IMR-90 (cell line): ENCODE results near the gene WDR76. TPM values are rescaled to one million over a fixed set of nuclear protein-coding genes. Genes with fewer than 3 reads are reported as not detected.

ENCODE experiments used
- ATAC-seq: fragments of 200-7000 bp; cut with Tn5 transposase; 2 replicates; pipeline ENCODE4 v1.9.1; 2020; ENCODE audit warnings: low read depth, mild to moderate bottlenecking, moderate library complexity
- BruUV-seq: library from RNA; stranded (reverse); fragments of 400-500 nt; replicated peaks from 2 replicates; lab custom pipeline; 2021; lab: Mats Ljungman, UMichigan
- CTCF ChIA-PET: fragments of 300-600 bp; formaldehyde crosslinking; extraction: SDS; loops from one replicate; lab custom pipeline; 2021; ENCODE audit warnings: antibody characterized with exemption; lab: Yijun Ruan, JAX
- POLR2A ChIA-PET: fragments of 300-600 bp; sonication (Branson Sonifier 250); formaldehyde crosslinking; loops from one replicate; lab custom pipeline; 2022; ENCODE audit warnings: antibody characterized with exemption; ENCODE audit not compliant: unreplicated experiment; lab: Charles Lee
- DNase-seq: peaks from one replicate; pipeline ENCODE4 v3.0.0; 2013
- H2AFZ ChIP-seq: replicated peaks from 2 replicates; pipeline ENCODE3; 2013; ENCODE audit warnings: low read length, mild to moderate bottlenecking; ENCODE audit not compliant: poor library complexity
- H2AK5ac ChIP-seq: 2 replicates; pipeline ENCODE4 v1.6.1; 2013; ENCODE audit warnings: low read depth, low read length, inconsistent platforms
- H2AK9ac ChIP-seq: replicated peaks from 2 replicates; pipeline ENCODE3; 2013; ENCODE audit warnings: mild to moderate bottlenecking, low read depth, low read length, moderate library complexity; ENCODE audit not compliant: poor library complexity
- H2BK120ac ChIP-seq: 2 replicates; pipeline ENCODE4 v1.6.1; 2013; ENCODE audit warnings: low read depth, low read length, inconsistent platforms
- H2BK15ac ChIP-seq: 3 replicates; pipeline ENCODE4 v1.6.1; 2013; ENCODE audit warnings: low read depth, low read length, inconsistent platforms
- H2BK20ac ChIP-seq: 2 replicates; pipeline ENCODE4 v1.6.1; 2013; ENCODE audit warnings: low read depth, mild to moderate bottlenecking, inconsistent platforms, low read length, moderate library complexity
- H2BK5ac ChIP-seq: 2 replicates; pipeline ENCODE4 v1.6.1; 2013; ENCODE audit warnings: mild to moderate bottlenecking, low read depth, low read length, inconsistent platforms; ENCODE audit not compliant: poor library complexity, severe bottlenecking
- H3K14ac ChIP-seq: replicated peaks from 2 replicates; pipeline ENCODE4 v1.6.1; 2013; ENCODE audit warnings: low read depth, low read length, inconsistent platforms
- H3K18ac ChIP-seq: 2 replicates; pipeline ENCODE4 v1.6.1; 2013; ENCODE audit warnings: low read depth, low read length, control low read depth
- H3K23ac ChIP-seq: 2 replicates; pipeline ENCODE4 v1.6.1; 2013; ENCODE audit warnings: low read depth, low read length, inconsistent platforms
- H3K27ac ChIP-seq: 2 replicates; pipeline ENCODE4 v1.5.1; 2013; ENCODE audit warnings: mild to moderate bottlenecking, control low read depth, low read length; ENCODE audit not compliant: insufficient read depth
- H3K27me3 ChIP-seq: 2 replicates; pipeline ENCODE4 v1.6.1; 2013; ENCODE audit warnings: low read length; ENCODE audit not compliant: control insufficient read depth, insufficient read depth
- H3K36me3 ChIP-seq: 2 replicates; pipeline ENCODE4 v1.6.1; 2013; ENCODE audit warnings: low read length, mixed read lengths; ENCODE audit not compliant: control insufficient read depth, insufficient read depth
- H3K4ac ChIP-seq: 2 replicates; pipeline ENCODE4 v1.6.1; 2013; ENCODE audit warnings: low read depth, low read length, inconsistent platforms
- H3K4me1 ChIP-seq: 2 replicates; pipeline ENCODE4 v1.6.1; 2013; ENCODE audit warnings: low read length, mixed read lengths; ENCODE audit not compliant: control insufficient read depth, insufficient read depth
- H3K4me2 ChIP-seq: 2 replicates; pipeline ENCODE4 v1.6.1; 2013; ENCODE audit warnings: low read depth, mild to moderate bottlenecking, control low read depth, low read length, moderate library complexity
- H3K4me3 ChIP-seq: 2 replicates; pipeline ENCODE4 v1.5.1; 2013; ENCODE audit warnings: low read depth, mild to moderate bottlenecking, control low read depth, low read length, moderate library complexity; ENCODE audit not compliant: insufficient read depth
- H3K56ac ChIP-seq: 2 replicates; pipeline ENCODE4 v1.6.1; 2013; ENCODE audit warnings: low read length, inconsistent platforms; ENCODE audit not compliant: insufficient read depth; ENCODE audit errors: extremely low read depth
- H3K79me1 ChIP-seq, 2 experiments: 2 replicates each; pipeline ENCODE4 v1.6.1; 2013; ENCODE audit warnings: low read length in 2 of 2, inconsistent platforms in 1 of 2, low read depth in 1 of 2
- H3K9ac ChIP-seq: 2 replicates; pipeline ENCODE4 v1.6.1; 2013; ENCODE audit warnings: low read depth, low read length, control low read depth
- H3K9me1 ChIP-seq: 2 replicates; pipeline ENCODE4 v1.6.1; 2013; ENCODE audit warnings: low read length, inconsistent platforms; ENCODE audit not compliant: insufficient read depth
- H3K9me3 ChIP-seq: 2 replicates; pipeline ENCODE4 v1.6.1; 2013; ENCODE audit warnings: low read length; ENCODE audit not compliant: control insufficient read depth, insufficient read depth
- H4K20me1 ChIP-seq: 2 replicates; pipeline ENCODE4 v1.6.1; 2013; ENCODE audit warnings: low read length, inconsistent platforms; ENCODE audit not compliant: insufficient read depth
- H4K5ac ChIP-seq: 2 replicates; pipeline ENCODE4 v1.6.1; 2013; ENCODE audit warnings: mild to moderate bottlenecking, low read depth, low read length, control low read depth
- H4K8ac ChIP-seq, 2 experiments: 2 replicates each; pipeline ENCODE4 v1.6.1; 2013; ENCODE audit warnings: low read depth in 2 of 2, low read length in 2 of 2, control low read depth in 1 of 2, inconsistent platforms in 1 of 2
- H4K91ac ChIP-seq: 2 replicates; pipeline ENCODE4 v1.6.1; 2013; ENCODE audit warnings: low read depth, low read length, inconsistent platforms; ENCODE audit not compliant: insufficient read depth
- BHLHE40 ChIP-seq: fragments of 150-350 bp; IDR thresholded peaks from 2 replicates; pipeline ENCODE4 v1.6.1; 2016; ENCODE audit warnings: mild to moderate bottlenecking, low read depth, low read length
- CEBPB ChIP-seq: IDR thresholded peaks from 2 replicates; pipeline ENCODE4 v1.6.1; 2012; ENCODE audit warnings: low read depth, low read length, improper control_type of control experiment
- CHD1 ChIP-seq: IDR thresholded peaks from 2 replicates; pipeline ENCODE4 v1.6.1; 2012; ENCODE audit warnings: low read depth, low read length, improper control_type of control experiment
- FOS ChIP-seq: fragments of 150-350 bp; IDR thresholded peaks from 2 replicates; pipeline ENCODE4 v1.6.1; 2016; ENCODE audit warnings: low read depth, low read length
- MAFK ChIP-seq: IDR thresholded peaks from 2 replicates; pipeline ENCODE4 v1.6.1; 2012; ENCODE audit warnings: low read depth, low read length, improper control_type of control experiment
- MAZ ChIP-seq: IDR thresholded peaks from 2 replicates; pipeline ENCODE4 v1.6.1; 2012; ENCODE audit warnings: low read depth, mild to moderate bottlenecking, low read length, improper control_type of control experiment, moderate library complexity, borderline replicate concordance
- MXI1 ChIP-seq: IDR thresholded peaks from 2 replicates; pipeline ENCODE4 v1.6.1; 2012; ENCODE audit warnings: low read depth, mild to moderate bottlenecking, low read length, moderate library complexity, borderline replicate concordance
- NFE2L2 ChIP-seq: fragments of 150-350 bp; IDR thresholded peaks from 2 replicates; pipeline ENCODE4 v1.6.1; 2016; ENCODE audit warnings: low read depth, mild to moderate bottlenecking, low read length
- POLR2A ChIP-seq: IDR thresholded peaks from 2 replicates; pipeline ENCODE4 v1.6.1; 2012; ENCODE audit warnings: mild to moderate bottlenecking, low read depth, low read length
- RAD21 ChIP-seq: IDR thresholded peaks from 2 replicates; pipeline ENCODE4 v1.6.1; 2012; ENCODE audit warnings: low read length, improper control_type of control experiment
- RCOR1 ChIP-seq: IDR thresholded peaks from 2 replicates; pipeline ENCODE4 v1.6.1; 2012; ENCODE audit warnings: mild to moderate bottlenecking, low read length, improper control_type of control experiment; ENCODE audit not compliant: insufficient replicate concordance
- RFX5 ChIP-seq: IDR thresholded peaks from 2 replicates; pipeline ENCODE4 v1.8.0; 2012; ENCODE audit warnings: low read depth, mild to moderate bottlenecking, low read length, moderate library complexity
- SMC3 ChIP-seq: fragments of 150-350 bp; IDR thresholded peaks from 2 replicates; pipeline ENCODE4 v1.6.1; 2016; ENCODE audit warnings: low read depth, mild to moderate bottlenecking, antibody characterized with exemption, low read length, moderate library complexity
- WGBS, 2 experiments: methylation state at CpG; one replicate each; pipeline versions ENCODE4 v1.1.5 to v1.1.7; 2013; ENCODE audit warnings: missing lambda C conversion rate in 2 of 2; ENCODE audit not compliant: insufficient read length in 1 of 2; ENCODE audit errors: extremely low coverage in 2 of 2; 5-methylcytosine and 5-hydroxymethylcytosine counted together
- dilution Hi-C: fragments of 300-500 bp; cut with HindIII; formaldehyde crosslinking; loops from one replicate; pipeline ENCODE4 v1.14.3; 2018; ENCODE audit warnings: low sequenced_read_pairs; ENCODE audit not compliant: unreplicated experiment
- in situ Hi-C: fragments of 300-500 bp; cut with MboI; formaldehyde crosslinking; loops from 3 replicates; pipeline ENCODE4 v1.14.3; 2019; ENCODE audit warnings: low sequenced_read_pairs, inconsistent platforms, mixed read lengths
- intact Hi-C: fragments of 100-400 bp; cut with micrococcal nuclease; formaldehyde crosslinking; loops from 2 replicates; pipeline ENCODE4 v1.10.0; 2022
- polyA plus RNA-seq, 3 experiments: library from polyadenylated mRNA; depleted of rRNA; stranded (reverse); fragments of >200 nt; gene quantifications; 2 replicates each; pipeline ENCODE4 v1.2.3, GENCODE V29; 2012; ENCODE audit warnings: low replicate concordance in 1 of 3
- total RNA-seq: library from RNA; depleted of rRNA; stranded (reverse); fragments of >200 nt; gene quantifications from 2 replicates; pipeline ENCODE4 v1.2.3, GENCODE V29; 2012
- TF ChIP-seq, protein P1 (sequence below): conservative IDR thresholded peaks from 2 replicates; pipeline ENCODE4 v1.5.1; 2012; ENCODE audit warnings: mild to moderate bottlenecking, low read depth, low read length, improper control_type of control experiment
- TF ChIP-seq, protein P2 (sequence below): fragments of 150-350 bp; IDR thresholded peaks from 2 replicates; pipeline ENCODE4 v1.6.1; 2017; ENCODE audit warnings: mild to moderate bottlenecking, antibody characterized with exemption, low read length, low read depth
- TF ChIP-seq, protein P3 (sequence below): fragments of 150-350 bp; IDR thresholded peaks from 2 replicates; pipeline ENCODE4 v1.6.1; 2016; ENCODE audit warnings: low read depth, mild to moderate bottlenecking, low read length, moderate library complexity, borderline replicate concordance

WDR76 gene
- total and polyA plus RNA-seq, 2 of the 4 experiments (the other 2 are of a cell fraction): 4.8 to 25.8 TPM

DNA sequence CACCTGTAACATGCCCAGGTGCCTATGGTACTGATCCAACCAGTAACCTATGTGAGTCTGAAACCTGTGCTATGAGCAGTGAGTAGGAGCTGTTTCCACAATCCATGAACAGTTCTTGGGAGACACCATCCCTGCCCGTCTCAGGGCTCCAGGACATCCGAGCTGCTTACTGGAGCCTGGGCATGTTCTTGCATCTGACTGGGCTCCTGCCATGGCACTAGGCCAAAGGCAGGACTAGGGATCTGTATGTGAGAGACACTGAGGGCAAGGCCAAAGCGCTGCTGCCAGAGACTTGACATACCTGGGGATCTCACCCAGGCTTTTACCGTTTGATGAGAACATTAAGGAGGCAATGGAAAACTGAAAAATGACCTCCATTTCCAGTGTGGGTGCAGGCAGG lies 59.8 kb downstream of the WDR76 start:
- H3K79me1 ChIP-seq: no peaks in the 10 kb centered on the region
- TF ChIP-seq, protein P1, sequence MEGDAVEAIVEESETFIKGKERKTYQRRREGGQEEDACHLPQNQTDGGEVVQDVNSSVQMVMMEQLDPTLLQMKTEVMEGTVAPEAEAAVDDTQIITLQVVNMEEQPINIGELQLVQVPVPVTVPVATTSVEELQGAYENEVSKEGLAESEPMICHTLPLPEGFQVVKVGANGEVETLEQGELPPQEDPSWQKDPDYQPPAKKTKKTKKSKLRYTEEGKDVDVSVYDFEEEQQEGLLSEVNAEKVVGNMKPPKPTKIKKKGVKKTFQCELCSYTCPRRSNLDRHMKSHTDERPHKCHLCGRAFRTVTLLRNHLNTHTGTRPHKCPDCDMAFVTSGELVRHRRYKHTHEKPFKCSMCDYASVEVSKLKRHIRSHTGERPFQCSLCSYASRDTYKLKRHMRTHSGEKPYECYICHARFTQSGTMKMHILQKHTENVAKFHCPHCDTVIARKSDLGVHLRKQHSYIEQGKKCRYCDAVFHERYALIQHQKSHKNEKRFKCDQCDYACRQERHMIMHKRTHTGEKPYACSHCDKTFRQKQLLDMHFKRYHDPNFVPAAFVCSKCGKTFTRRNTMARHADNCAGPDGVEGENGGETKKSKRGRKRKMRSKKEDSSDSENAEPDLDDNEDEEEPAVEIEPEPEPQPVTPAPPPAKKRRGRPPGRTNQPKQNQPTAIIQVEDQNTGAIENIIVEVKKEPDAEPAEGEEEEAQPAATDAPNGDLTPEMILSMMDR: no peak
- TF ChIP-seq BHLHE40 (no peak), NFE2L2 (no peak), CHD1 (no peak), MAFK (no peak), CEBPB (no peak), SMC3 (no peak), RCOR1 (no peak), MAZ (no peak), POLR2A (no peak), MXI1 (no peak), RAD21 (no peak), RFX5 (no peak), FOS (no peak)
- TF ChIP-seq, protein P2, sequence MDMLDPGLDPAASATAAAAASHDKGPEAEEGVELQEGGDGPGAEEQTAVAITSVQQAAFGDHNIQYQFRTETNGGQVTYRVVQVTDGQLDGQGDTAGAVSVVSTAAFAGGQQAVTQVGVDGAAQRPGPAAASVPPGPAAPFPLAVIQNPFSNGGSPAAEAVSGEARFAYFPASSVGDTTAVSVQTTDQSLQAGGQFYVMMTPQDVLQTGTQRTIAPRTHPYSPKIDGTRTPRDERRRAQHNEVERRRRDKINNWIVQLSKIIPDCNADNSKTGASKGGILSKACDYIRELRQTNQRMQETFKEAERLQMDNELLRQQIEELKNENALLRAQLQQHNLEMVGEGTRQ: no peak
- TF ChIP-seq, protein P3, sequence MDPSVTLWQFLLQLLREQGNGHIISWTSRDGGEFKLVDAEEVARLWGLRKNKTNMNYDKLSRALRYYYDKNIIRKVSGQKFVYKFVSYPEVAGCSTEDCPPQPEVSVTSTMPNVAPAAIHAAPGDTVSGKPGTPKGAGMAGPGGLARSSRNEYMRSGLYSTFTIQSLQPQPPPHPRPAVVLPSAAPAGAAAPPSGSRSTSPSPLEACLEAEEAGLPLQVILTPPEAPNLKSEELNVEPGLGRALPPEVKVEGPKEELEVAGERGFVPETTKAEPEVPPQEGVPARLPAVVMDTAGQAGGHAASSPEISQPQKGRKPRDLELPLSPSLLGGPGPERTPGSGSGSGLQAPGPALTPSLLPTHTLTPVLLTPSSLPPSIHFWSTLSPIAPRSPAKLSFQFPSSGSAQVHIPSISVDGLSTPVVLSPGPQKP: no peak
- ChIA-PET CTCF (no interaction called here), POLR2A (no interaction called here)
- no peak overlapping the region for H4K8ac ChIP-seq
- H3K9me1 ChIP-seq: peaks cover 4% of the 10 kb centered on the region; the same call in 1 of the 2 replicates
- dilution Hi-C loops: no loop called here
- WGBS, 2 experiments: 96% methylated on average over 4 of the region's 4 CpGs; no CpG with 5 or more reads in 1 of the 2 experiments
- BruUV-seq: no TSS peak
- H3K4me1 ChIP-seq: no peaks in the 10 kb centered on the region
- no peak overlapping the region for H2AFZ ChIP-seq
- no peak overlapping the region for H2AK5ac ChIP-seq
- H3K23ac ChIP-seq: no peak overlapping the region
- no peak overlapping the region for H3K27ac ChIP-seq
- no peak overlapping the region for H3K56ac ChIP-seq
- H3K14ac ChIP-seq: no peak overlapping the region
- H3K18ac ChIP-seq: no peak overlapping the region
- ATAC-seq (no peak), DNase-seq (no peak)
- no peak overlapping the region for H3K4me3 ChIP-seq
- H4K20me1 ChIP-seq: no peaks in the 10 kb centered on the region; the same call in 1 of the 2 replicates
- no peak overlapping the region for H2AK9ac ChIP-seq
- no peak overlapping the region for H4K5ac ChIP-seq
- in situ Hi-C loops: no loop called here
- H3K27me3 ChIP-seq: no peaks in the 10 kb centered on the region
- no peaks in the 10 kb centered on the region for H3K9me3 ChIP-seq
- H2BK20ac ChIP-seq: no peak overlapping the region
- H3K4ac ChIP-seq: no peak overlapping the region
- no peak overlapping the region for H4K91ac ChIP-seq
- no peaks in the 10 kb centered on the region for H3K36me3 ChIP-seq
- no peak overlapping the region for H2BK15ac ChIP-seq
- intact Hi-C loops: no loop called here
- H3K9ac ChIP-seq: no peak overlapping the region
- no peak overlapping the region for H2BK120ac ChIP-seq
- H2BK5ac ChIP-seq: no peak overlapping the region
- H3K4me2 ChIP-seq: no peak overlapping the region
